H9 (cell line): Measurements from ENCODE around the gene PDXP. TPM values are rescaled to one million over a fixed set of nuclear protein-coding genes. Genes with fewer than 3 reads are reported as not detected.

Experiments used
- DNase-seq: peaks from one replicate; pipeline ENCODE4 v3.0.0-alpha.2; 2017
- H2AFZ ChIP-seq: one replicate; pipeline ENCODE4 v1.6.1; 2013; ENCODE audit warnings: mild to moderate bottlenecking, low read length, control low read depth, moderate library complexity
- H2AK5ac ChIP-seq: 2 replicates; pipeline ENCODE4 v1.6.1; 2013; ENCODE audit warnings: low read length, control low read depth, mixed read lengths; ENCODE audit not compliant: insufficient read length
- H2BK120ac ChIP-seq: one replicate; pipeline ENCODE4 v1.6.1; 2013; ENCODE audit warnings: low read depth, mild to moderate bottlenecking, low read length, control low read depth, inconsistent platforms; ENCODE audit not compliant: poor library complexity, severe bottlenecking
- H2BK12ac ChIP-seq: 2 replicates; pipeline ENCODE4 v1.6.1; 2013; ENCODE audit warnings: low read length, control low read depth, mixed read lengths, low read depth; ENCODE audit not compliant: insufficient read length
- H2BK15ac ChIP-seq: 2 replicates; pipeline ENCODE4 v1.6.1; 2013; ENCODE audit warnings: low read depth, low read length, control low read depth
- H2BK20ac ChIP-seq: one replicate; pipeline ENCODE4 v1.6.1; 2013; ENCODE audit warnings: low read depth, mild to moderate bottlenecking, low read length, control low read depth, inconsistent platforms; ENCODE audit not compliant: poor library complexity, severe bottlenecking
- H2BK5ac ChIP-seq: 2 replicates; pipeline ENCODE4 v1.6.1; 2013; ENCODE audit warnings: low read length, control low read depth, mixed read lengths; ENCODE audit not compliant: insufficient read length
- H3K14ac ChIP-seq: 2 replicates; pipeline ENCODE4 v1.6.1; 2013; ENCODE audit warnings: low read length, control low read depth; ENCODE audit not compliant: insufficient read depth
- H3K18ac ChIP-seq: 2 replicates; pipeline ENCODE4 v1.6.1; 2013; ENCODE audit warnings: low read depth, mild to moderate bottlenecking, mixed read lengths, low read length, control low read depth; ENCODE audit not compliant: insufficient read length
- H3K23ac ChIP-seq: 2 replicates; pipeline ENCODE4 v1.6.1; 2013; ENCODE audit warnings: low read length, control low read depth, mixed read lengths, low read depth; ENCODE audit not compliant: insufficient read length
- H3K23me2 ChIP-seq: 2 replicates; pipeline ENCODE4 v1.6.1; 2013; ENCODE audit warnings: low read depth, mild to moderate bottlenecking, mixed read lengths, low read length, control low read depth; ENCODE audit not compliant: insufficient read length, poor library complexity, severe bottlenecking
- H3K27ac ChIP-seq: 2 replicates; pipeline ENCODE4 v1.5.1; 2013; ENCODE audit warnings: low read length, control low read depth, mixed read lengths, low read depth; ENCODE audit not compliant: insufficient read length
- H3K27me3 ChIP-seq: 2 replicates; pipeline ENCODE4 v1.6.1; 2013; ENCODE audit warnings: low read length, control low read depth, inconsistent platforms; ENCODE audit not compliant: insufficient read depth
- H3K4ac ChIP-seq: 2 replicates; pipeline ENCODE4 v1.6.1; 2013; ENCODE audit warnings: low read depth, mild to moderate bottlenecking, control low read depth, inconsistent platforms, low read length, moderate library complexity
- H3K4me1 ChIP-seq: 2 replicates; pipeline ENCODE4 v1.6.1; 2013; ENCODE audit warnings: low read length, control low read depth, inconsistent platforms; ENCODE audit not compliant: insufficient read depth
- H3K4me2 ChIP-seq: 2 replicates; pipeline ENCODE4 v1.6.1; 2013; ENCODE audit warnings: low read length, control low read depth, mixed read lengths; ENCODE audit not compliant: insufficient read length, insufficient read depth
- H3K56ac ChIP-seq: 2 replicates; pipeline ENCODE4 v1.6.1; 2013; ENCODE audit warnings: low read depth, mild to moderate bottlenecking, mixed read lengths, low read length, control low read depth; ENCODE audit not compliant: insufficient read length
- H3K79me1 ChIP-seq: 2 replicates; pipeline ENCODE4 v1.6.1; 2013; ENCODE audit warnings: low read depth, mild to moderate bottlenecking, moderate library complexity, low read length, control low read depth, inconsistent platforms; ENCODE audit not compliant: insufficient read depth, poor library complexity, severe bottlenecking
- H3K79me2 ChIP-seq: 2 replicates; pipeline ENCODE4 v1.6.1; 2013; ENCODE audit warnings: low read length, control low read depth, inconsistent platforms; ENCODE audit not compliant: insufficient read depth
- H3K9ac ChIP-seq: 2 replicates; pipeline ENCODE4 v1.6.1; 2013; ENCODE audit warnings: low read length, control low read depth, mixed read lengths; ENCODE audit not compliant: insufficient read length; ENCODE audit errors: extremely low read depth
- H3K9me3 ChIP-seq: one replicate; pipeline ENCODE4 v1.6.1; 2013; ENCODE audit warnings: low read depth, low read length, inconsistent platforms; ENCODE audit not compliant: control insufficient read depth
- H3T11ph ChIP-seq: one replicate; pipeline ENCODE4 v1.6.1; 2013; ENCODE audit warnings: mild to moderate bottlenecking, low read length, control low read depth, inconsistent platforms
- H4K20me1 ChIP-seq: one replicate; pipeline ENCODE4 v1.6.1; 2013; ENCODE audit not compliant: control insufficient read depth, insufficient read length, insufficient read depth
- H4K5ac ChIP-seq: 2 replicates; pipeline ENCODE4 v1.6.1; 2013; ENCODE audit warnings: low read depth, mild to moderate bottlenecking, mixed read lengths, low read length, control low read depth; ENCODE audit not compliant: insufficient read length
- H4K8ac ChIP-seq: replicated peaks from 2 replicates; pipeline ENCODE4 v1.6.1; 2013; ENCODE audit warnings: low read length, control low read depth, mixed read lengths, low read depth; ENCODE audit not compliant: insufficient read length
- H4K91ac ChIP-seq: 2 replicates; pipeline ENCODE4 v1.6.1; 2013; ENCODE audit warnings: low read depth, mild to moderate bottlenecking, moderate library complexity, mixed read lengths, low read length, control low read depth; ENCODE audit not compliant: insufficient read length
- H3K27ac Mint-ChIP-seq, 3 experiments: 2 replicates in 2 of 3; 3 replicates in 1 of 3; pipeline ENCODE4 v1.8.0; 2020 to 2021; ENCODE audit warnings: mixed read lengths in 3 of 3, mild to moderate bottlenecking in 1 of 3, moderate library complexity in 1 of 3
- H3K27me3 Mint-ChIP-seq: 2 replicates; pipeline ENCODE4 v1.8.0; 2021; ENCODE audit warnings: low read depth, mild to moderate bottlenecking, moderate library complexity, mixed read lengths
- H3K36me3 Mint-ChIP-seq, 3 experiments: 2 replicates in 2 of 3; 3 replicates in 1 of 3; pipeline ENCODE4 v1.8.0; 2020 to 2021; ENCODE audit warnings: low read depth in 3 of 3, mixed read lengths in 3 of 3; ENCODE audit not compliant: insufficient read depth in 1 of 3
- H3K4me1 Mint-ChIP-seq, 2 experiments: 2 replicates each; pipeline ENCODE4 v1.8.0; 2020; ENCODE audit warnings: mixed read lengths in 2 of 2
- H3K4me3 Mint-ChIP-seq, 2 experiments: 2 replicates in 1 of 2; 3 replicates in 1 of 2; pipeline ENCODE4 v1.8.0; 2020 to 2021; ENCODE audit warnings: mild to moderate bottlenecking in 2 of 2, mixed read lengths in 2 of 2, moderate library complexity in 1 of 2
- H3K9me3 Mint-ChIP-seq, 2 experiments: 2 replicates in 1 of 2; 3 replicates in 1 of 2; pipeline ENCODE4 v1.8.0; 2020; ENCODE audit warnings: mild to moderate bottlenecking in 2 of 2, mixed read lengths in 2 of 2, moderate library complexity in 1 of 2
- CTCF ChIP-seq: fragments of 200-600 bp; sonication (generic); conservative IDR thresholded peaks from 3 replicates; pipeline ENCODE4 v1.8.0; 2021; ENCODE audit warnings: antibody characterized with exemption, mild to moderate bottlenecking
- whole genome bisulfite sequencing: extraction: QIAGEN DNeasy Blood & Tissue Kit; methylation state at CpG from one replicate; pipeline ENCODE4 v1.1.7; 2013; ENCODE audit warnings: missing lambda C conversion rate, low lambda C conversion rate, mixed read lengths; ENCODE audit not compliant: insufficient read length; ENCODE audit errors: extremely low coverage; 5-methylcytosine and 5-hydroxymethylcytosine counted together
- total RNA-seq: library from RNA; stranded (reverse); gene quantifications from 2 replicates; pipeline ENCODE4 v1.2.1, GENCODE V29; 2021

The PDXP gene
- total RNA-seq, 1 experiment from 2014 or later: 41.0 TPM

GRCh38 chr22:37690407-37690806 is 31.9 kb downstream of the PDXP start:
- Histone ChIP-seq H3K9me3 (no peaks in the 10 kb centered on the region), H3K56ac (no peak overlapping the region), H3K4me2 (no peak overlapping the region), H4K5ac (no peak overlapping the region), H3K23ac (no peak overlapping the region), H2BK15ac (no peak overlapping the region), H3K4me1 (no peaks in the 10 kb centered on the region), H3K14ac (no peak overlapping the region), H3K27ac (no peak overlapping the region), H2AFZ (no peak overlapping the region), H3K9ac (no peak overlapping the region), H3K18ac (no peak overlapping the region), H4K20me1 (no peaks in the 10 kb centered on the region), H3T11ph (no peak overlapping the region), H3K79me2 (no peaks in the 10 kb centered on the region; the same call in 1 of the 2 replicates), H2BK5ac (no peak overlapping the region), H4K91ac (no peak overlapping the region), H3K4ac (no peak overlapping the region), H2BK120ac (no peak overlapping the region), H2AK5ac (no peak overlapping the region), H4K8ac (no peak overlapping the region), H2BK20ac (no peak overlapping the region), H3K79me1 (no peaks in the 10 kb centered on the region), H2BK12ac (no peak overlapping the region), H3K27me3 (no peaks in the 10 kb centered on the region), H3K23me2 (peaks cover 9% of the 10 kb centered on the region)
- Mint-ChIP-seq H3K9me3 (no peaks in the 10 kb centered on the region), H3K4me3 (no peak overlapping the region), H3K27me3 (peaks cover 1% of the 10 kb centered on the region; the same call in 1 of the 2 replicates), H3K4me1 (peaks cover 8 to 14% of the 10 kb centered on the region in 2 experiments), H3K36me3 (peaks cover 19 to 48% (median 44%) of the 10 kb centered on the region in 3 experiments), H3K27ac (no peak overlapping the region)
- WGBS: no CpG with 5 or more reads among the region's 7 CpGs
- no peak for DNase-seq
- no peak for TF ChIP-seq CTCF
